ENCODE data around the gene GRIK2.

The GRIK2 gene

GRCh38 chr6:101537753-101538316 lies 144.3 kb downstream of the GRIK2 start:
- DNase-seq (ENCODE audit: low spot score) (no peak), FAIRE-seq (no peak)

GRCh38 chr6:101539510-101540245 lies 146.2 kb downstream of the GRIK2 start:
- no peak for FAIRE-seq
- DNase-seq (ENCODE audit: low spot score), result no peak

GRCh38 chr6:101541894-101542293 lies 148.4 kb downstream of the GRIK2 start:
- FAIRE-seq, result no peak
- no peak for DNase-seq (ENCODE audit: low spot score)

DNA sequence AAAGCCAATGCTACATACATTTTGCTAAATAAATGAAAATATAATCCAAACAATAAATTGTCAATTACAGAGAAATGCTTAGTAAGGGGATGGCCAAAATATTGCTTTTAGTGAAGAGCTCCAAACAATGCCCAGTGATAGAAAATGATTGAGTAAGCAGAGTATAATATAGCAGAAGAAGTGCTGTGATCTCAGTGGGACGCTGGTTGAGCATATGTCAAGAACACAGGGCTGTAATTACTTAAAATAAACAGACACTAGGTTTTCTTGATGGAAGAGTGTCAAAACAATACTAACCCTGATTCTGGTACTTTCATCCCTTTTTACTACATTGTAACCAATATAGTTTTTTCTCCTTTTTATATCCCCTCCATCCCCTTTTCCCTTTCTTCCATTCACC lies 150.3 kb downstream of the GRIK2 start:
- no peak for FAIRE-seq
- DNase-seq (ENCODE audit: low spot score), result no peak

GRCh38 chr6:101544286-101544685 lies 150.8 kb downstream of the GRIK2 start:
- FAIRE-seq (no peak), DNase-seq (ENCODE audit: low spot score) (peak; percentile 3)

DNA sequence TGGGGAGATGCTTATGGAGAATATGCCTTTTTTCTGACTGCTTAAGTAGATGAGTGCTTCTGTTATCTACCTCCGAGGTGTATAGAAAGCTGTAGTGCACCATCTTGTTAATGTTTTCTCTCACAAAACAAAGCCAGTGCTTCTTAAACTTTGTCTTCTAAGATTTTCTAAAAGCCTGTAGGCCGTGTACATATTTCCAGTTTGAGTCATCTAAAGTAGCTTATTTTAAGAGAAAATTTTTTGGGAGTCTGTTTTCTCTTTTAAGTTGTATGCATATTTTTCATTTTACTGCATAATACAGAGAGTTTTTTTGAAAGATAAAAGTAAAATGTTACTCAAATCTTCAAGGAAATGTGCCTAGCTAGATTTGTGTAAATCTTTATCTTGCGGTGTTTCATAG lies 151.7 kb downstream of the GRIK2 start:
- FAIRE-seq, result no peak
- no peak for DNase-seq (ENCODE audit: low spot score)

GRCh38 chr6:101550451-101550850 lies 156.9 kb downstream of the GRIK2 start:
- DNase-seq (ENCODE audit: low spot score) (no peak), FAIRE-seq (no peak)

DNA sequence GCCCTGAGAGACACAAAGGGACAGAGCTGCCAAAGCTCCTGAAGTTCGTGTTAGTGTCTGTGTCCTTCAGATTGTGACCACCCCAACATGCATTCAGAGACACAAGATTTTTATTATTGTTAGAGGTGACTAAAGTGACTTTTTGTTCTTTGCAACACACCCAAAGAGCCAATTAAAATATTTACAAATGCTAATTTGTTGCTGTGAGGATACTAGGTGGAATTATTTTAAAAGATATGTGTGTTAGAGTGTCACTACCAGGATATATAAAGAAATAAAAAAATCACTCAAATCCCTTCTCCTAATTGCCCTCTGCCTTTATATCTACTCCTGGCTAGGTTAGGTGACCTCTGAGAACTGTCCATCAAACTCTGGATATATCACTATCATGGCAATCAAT lies 160.7 kb downstream of the GRIK2 start:
- DNase-seq (ENCODE audit: low spot score), result no peak
- no peak for FAIRE-seq

- DNase-seq (ENCODE audit: low spot score), result no peak
Measured at GRCh38 chr6:101558712-101559111, 165.2 kb downstream of the GRIK2 start.

GRCh38 chr6:101572627-101573026 lies 179.1 kb downstream of the GRIK2 start:
- no peak for FAIRE-seq

More at GRCh38 chr6:101558712-101559111, 165.2 kb downstream of the GRIK2 start:
- FAIRE-seq, result no peak

DNA sequence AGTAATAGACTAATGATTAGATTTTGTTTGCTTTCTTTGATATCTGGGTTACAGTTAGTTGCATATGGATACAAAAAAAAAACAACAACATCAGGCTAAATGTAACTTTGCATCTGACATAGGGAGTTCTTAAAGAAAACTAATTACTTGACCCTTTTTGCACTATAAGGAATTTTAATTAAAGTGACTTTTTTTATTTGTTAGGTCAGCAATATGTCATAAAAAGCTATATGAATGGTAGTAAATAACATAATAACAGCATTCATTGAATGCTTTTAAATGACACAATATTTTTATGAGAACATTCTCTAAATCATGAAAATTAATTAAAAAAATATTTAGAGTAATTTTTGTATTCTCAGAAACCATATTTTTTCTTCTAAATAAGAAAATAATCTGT lies 183.6 kb downstream of the GRIK2 start:
- FAIRE-seq, result no peak
- DNase-seq (ENCODE audit: low spot score), result no peak

More at GRCh38 chr6:101572627-101573026, 179.1 kb downstream of the GRIK2 start:
- DNase-seq (ENCODE audit: low spot score), result no peak

DNA sequence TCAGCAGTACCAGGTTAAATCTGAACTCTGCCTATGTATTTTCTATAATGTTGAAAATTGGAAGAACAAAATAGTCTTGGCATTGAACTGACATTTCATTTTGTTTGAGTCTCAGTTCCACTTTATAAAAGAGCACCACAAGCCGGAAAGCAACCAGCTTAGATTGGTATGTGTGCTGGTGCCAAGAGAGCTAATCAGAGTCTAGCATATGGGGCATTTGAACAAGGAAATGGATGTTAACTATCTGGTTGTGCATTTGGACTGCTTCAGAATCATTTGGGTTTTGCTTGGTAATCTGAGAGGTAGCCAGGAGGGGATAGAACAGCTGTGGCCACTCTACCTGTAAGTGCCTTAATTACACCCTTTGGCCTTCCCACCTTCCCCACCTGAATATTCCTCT lies 184.8 kb downstream of the GRIK2 start:
- no peak for DNase-seq (ENCODE audit: low spot score)
- no peak for FAIRE-seq

DNA sequence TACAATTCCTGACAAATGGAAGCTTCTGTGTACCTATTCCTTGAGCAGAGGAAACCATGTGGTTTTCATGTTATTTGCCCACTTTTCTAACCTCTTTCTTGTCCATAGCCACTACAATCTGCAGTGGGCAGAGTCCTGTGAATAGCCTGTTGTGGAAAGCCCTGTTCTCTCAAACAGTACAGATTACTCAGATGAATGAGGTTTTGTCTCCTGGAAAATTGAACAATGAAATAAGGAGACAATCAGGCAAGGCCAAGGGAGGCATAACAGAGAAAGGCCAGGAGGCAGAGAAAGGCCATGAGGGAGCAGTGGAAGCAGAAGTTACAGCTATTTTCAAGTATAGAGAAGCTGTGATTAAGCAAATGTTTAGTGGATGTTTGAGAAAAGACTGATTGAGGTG lies 189.3 kb downstream of the GRIK2 start:
- DNase-seq (ENCODE audit: low spot score), result no peak
- no peak for FAIRE-seq

GRCh38 chr6:101585501-101585900 lies 192.0 kb downstream of the GRIK2 start:
- no peak for FAIRE-seq
- DNase-seq (ENCODE audit: low spot score), result no peak

DNA sequence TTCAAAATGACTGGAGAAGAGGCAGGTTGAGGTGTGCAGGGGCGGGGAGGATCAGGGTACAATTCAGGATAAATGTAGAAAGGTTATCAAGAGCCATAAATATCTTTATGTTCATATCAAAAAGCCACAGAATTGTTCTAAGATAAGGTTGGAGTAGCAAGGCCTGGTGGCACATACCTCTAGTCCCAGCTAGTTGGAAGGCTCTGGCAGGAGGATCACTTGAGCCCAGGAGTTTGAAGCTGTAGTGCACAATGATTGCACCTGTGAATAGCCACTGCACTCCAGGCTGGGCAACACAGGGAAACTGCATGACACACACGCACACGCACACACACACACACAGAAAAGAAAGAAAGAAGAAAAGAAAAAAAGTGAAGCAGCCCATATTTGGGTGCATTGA lies 194.8 kb downstream of the GRIK2 start:
- FAIRE-seq (no peak), DNase-seq (ENCODE audit: low spot score) (no peak)

DNA sequence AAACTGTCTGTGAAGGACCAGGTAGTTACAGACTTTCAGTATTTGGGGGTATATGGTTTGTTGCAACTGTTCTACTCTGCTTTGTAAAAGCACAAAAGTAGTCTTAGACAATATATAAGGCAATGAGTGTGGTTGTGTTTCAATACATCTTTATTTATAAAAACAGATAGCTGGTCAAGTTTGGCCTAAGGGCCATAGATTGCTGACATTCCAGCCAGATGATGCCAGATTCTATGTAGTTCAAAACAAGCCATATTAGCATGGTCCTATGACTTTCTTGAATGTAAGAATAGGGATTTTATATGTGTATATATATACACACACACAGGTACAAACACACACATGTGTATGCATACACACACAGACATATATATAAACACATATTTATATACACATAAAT lies 201.8 kb downstream of the GRIK2 start:
- FAIRE-seq (no peak), DNase-seq (ENCODE audit: low spot score) (no peak)

- FAIRE-seq (no peak), DNase-seq (ENCODE audit: low spot score) (peak; percentile 48)
Measured at GRCh38 chr6:101597693-101598092, 204.2 kb downstream of the GRIK2 start.

DNA sequence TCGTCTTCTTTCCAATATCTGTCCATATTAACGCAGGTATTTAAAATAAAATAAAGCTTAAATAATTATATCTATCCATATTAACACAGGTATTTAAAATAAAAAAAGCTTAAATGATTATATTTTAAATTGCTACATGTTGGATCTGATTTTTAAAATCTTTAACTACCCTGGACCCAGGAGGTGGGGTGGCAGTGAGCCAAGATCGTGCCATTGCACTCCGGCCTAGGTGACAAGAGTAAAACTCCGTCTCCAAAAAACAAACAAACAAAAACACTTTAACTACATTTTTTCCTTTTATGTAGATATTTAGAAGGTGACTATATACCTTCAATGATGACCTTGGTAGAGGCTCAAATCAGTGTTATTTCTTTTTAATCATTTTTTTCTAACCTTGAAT lies 211.9 kb downstream of the GRIK2 start:
- DNase-seq (ENCODE audit: low spot score), result no peak
- no peak for FAIRE-seq

- peak; percentile 3 for DNase-seq (ENCODE audit: low spot score)
- FAIRE-seq, result no peak
Measured at GRCh38 chr6:101605874-101606273, 212.4 kb downstream of the GRIK2 start.

DNA sequence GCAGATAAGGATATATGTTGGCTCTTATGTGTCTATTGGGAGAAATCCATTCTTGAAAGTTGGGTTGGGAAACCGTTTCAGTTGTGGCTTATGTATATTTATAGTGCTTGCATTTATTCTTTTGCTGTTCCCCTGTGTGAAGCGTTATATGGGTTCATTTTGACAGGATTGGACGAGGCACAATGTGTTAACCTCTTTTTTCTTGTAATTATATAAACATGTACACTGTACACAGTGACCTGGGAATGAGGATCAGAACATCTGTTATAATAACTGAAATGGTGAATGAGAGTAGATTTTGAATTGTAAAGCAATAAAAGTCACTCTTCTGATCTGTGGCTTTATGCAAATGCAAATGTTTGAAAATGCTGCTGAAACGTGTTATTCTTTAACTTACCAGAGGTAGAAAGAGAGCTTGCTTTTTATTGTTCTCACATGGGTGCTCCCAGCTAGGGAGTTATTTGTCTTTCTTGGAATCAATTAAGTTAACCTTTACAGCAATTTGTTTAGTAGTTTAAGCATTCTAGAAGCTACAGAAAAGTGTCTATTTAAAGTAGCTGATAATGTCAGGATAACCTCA lies 213.7 kb downstream of the GRIK2 start:
- FAIRE-seq, result no peak
- no peak for DNase-seq (ENCODE audit: low spot score)

DNA sequence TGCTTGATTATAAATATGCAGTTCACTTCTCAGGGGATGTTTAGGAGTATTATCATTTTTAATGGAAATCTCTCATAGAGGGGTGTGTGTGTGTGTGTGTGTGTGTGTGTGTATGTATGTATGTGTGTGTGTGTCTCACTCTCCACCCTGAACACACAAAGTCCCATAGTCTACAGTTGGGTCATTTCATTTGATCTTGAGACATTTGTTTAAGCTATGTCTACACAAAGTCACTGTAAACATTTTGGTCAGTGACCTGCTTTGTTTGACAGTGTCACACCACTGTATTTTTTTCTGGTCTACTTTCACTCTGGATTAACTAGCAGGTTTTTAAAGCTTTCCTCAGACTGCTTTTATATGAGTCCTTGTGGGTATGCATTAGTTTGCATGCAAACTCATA lies 215.2 kb downstream of the GRIK2 start:
- DNase-seq (ENCODE audit: low spot score) (no peak), FAIRE-seq (no peak)

GRCh38 chr6:101613556-101613955 lies 220.0 kb downstream of the GRIK2 start:
- FAIRE-seq (no peak), DNase-seq (ENCODE audit: low spot score) (no peak)

DNA sequence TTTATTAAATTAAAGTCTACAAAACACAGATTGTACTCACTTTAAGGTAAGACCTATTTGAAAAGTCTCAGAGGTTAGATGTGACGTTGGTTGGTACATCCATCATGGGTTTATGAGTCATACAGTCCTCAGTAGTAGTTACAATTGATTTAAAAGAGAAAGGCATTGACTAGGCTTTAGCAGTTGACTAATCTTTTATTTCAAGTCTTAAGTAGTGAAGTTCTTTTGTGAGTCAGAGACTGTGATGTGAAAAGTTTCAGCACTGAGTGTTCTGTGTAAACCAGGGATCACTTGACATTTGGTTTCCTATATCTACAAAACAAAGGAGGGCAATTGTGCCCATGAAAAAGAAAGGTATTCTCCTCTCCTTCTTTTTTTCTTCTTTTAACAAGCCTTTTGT lies 221.3 kb downstream of the GRIK2 start:
- no peak for FAIRE-seq

More for the DNA sequence above, 221.3 kb downstream of the GRIK2 start:
- DNase-seq (ENCODE audit: low spot score), result peak; percentile 3

Data from urothelium cell line (cell line).